Subcutaneous adipose tissue (tissue), 4 donors: ENCODE measurements around the gene ZBTB7A. TPM values are rescaled to one million over a fixed set of nuclear protein-coding genes. Genes with fewer than 3 reads are reported as not detected.

ENCODE experiments used
- CTCF ChIP-seq: fragments of 450-650 bp; IDR thresholded peaks from one replicate; pipeline ENCODE4 v1.5.1; 2016; ENCODE audit warnings: low read depth, mild to moderate bottlenecking, control low read depth, antibody characterized with exemption, moderate library complexity
- total RNA-seq, 4 donors: library from RNA; depleted of rRNA; stranded (reverse); fragments of >200 nt; gene quantifications; one replicate each; pipeline ENCODE4 v1.1.0, GENCODE V29; 2016

ZBTB7A gene
- total RNA-seq, 4 donors from 2014 or later, result 14.2 to 63.9 (median 28.7) TPM

GRCh38 chr19:4028334-4029246 lies 38.1 kb downstream of the ZBTB7A start:
- no peak for TF ChIP-seq CTCF

- no peak for TF ChIP-seq CTCF
Measured at GRCh38 chr19:4027146-4027545, 39.6 kb downstream of the ZBTB7A start.

- TF ChIP-seq CTCF, result no peak
Measured at GRCh38 chr19:4025317-4025716, 41.4 kb downstream of the ZBTB7A start.

- no peak for TF ChIP-seq CTCF
Measured at GRCh38 chr19:4023600-4024398, 42.9 kb downstream of the ZBTB7A start.

- no peak for TF ChIP-seq CTCF
Measured at GRCh38 chr19:4019578-4019977, 47.1 kb downstream of the ZBTB7A start.

- TF ChIP-seq CTCF, result no peak
Measured at GRCh38 chr19:4018775-4019504, 47.8 kb downstream of the ZBTB7A start.

- TF ChIP-seq CTCF, result no peak
Measured at GRCh38 chr19:4018140-4018613, 48.5 kb downstream of the ZBTB7A start.
